Suprapubic skin (tissue), 4 donors: ENCODE data around the gene DPH5. TPM values are rescaled to one million over a fixed set of nuclear protein-coding genes. Genes with fewer than 3 reads are reported as not detected.

Experiments used
- DNase-seq, 2 donors: peaks; one replicate each; pipeline ENCODE4 v3.0.0-alpha.2; 2019; ENCODE audit warnings: low spot score in 2 of 2
- H3K27ac ChIP-seq: fragments of 200-600 bp; sonication (generic); one replicate; pipeline ENCODE4 v1.5.1; 2019
- H3K27me3 ChIP-seq: fragments of 200-600 bp; sonication (generic); one replicate; pipeline ENCODE4 v1.5.1; 2019
- H3K36me3 ChIP-seq: fragments of 200-600 bp; sonication (generic); one replicate; pipeline ENCODE4 v1.5.1; 2019
- H3K4me1 ChIP-seq: fragments of 200-600 bp; sonication (generic); one replicate; pipeline ENCODE4 v1.5.1; 2019
- H3K4me3 ChIP-seq: fragments of 200-600 bp; sonication (generic); one replicate; pipeline ENCODE4 v1.5.1; 2019; ENCODE audit warnings: mild to moderate bottlenecking
- H3K9me3 ChIP-seq: fragments of 200-600 bp; sonication (generic); one replicate; pipeline ENCODE4 v1.5.1; 2019
- CTCF ChIP-seq, 2 donors: fragments of 200-600 bp in 1 of 2; fragments of 450-650 bp in 1 of 2; sonication (generic) in 1 of 2; IDR thresholded peaks; one replicate each; pipeline ENCODE4 v1.5.1; 2016 to 2019; ENCODE audit warnings: antibody characterized with exemption in 2 of 2, mild to moderate bottlenecking in 1 of 2, moderate library complexity in 1 of 2
- EP300 ChIP-seq: sonication (generic); formaldehyde crosslinking; IDR thresholded peaks from one replicate; pipeline ENCODE4 v1.6.1; 2017; ENCODE audit warnings: antibody characterized with exemption
- POLR2A ChIP-seq, 2 donors: fragments of 450-650 bp; IDR thresholded peaks; one replicate each; pipeline ENCODE4 v1.6.1; 2017; ENCODE audit warnings: antibody characterized with exemption in 2 of 2, mild to moderate bottlenecking in 2 of 2, moderate library complexity in 2 of 2
- POLR2AphosphoS5 ChIP-seq, 3 donors: sonication (generic); formaldehyde crosslinking; IDR thresholded peaks; one replicate each; pipeline ENCODE4 v1.6.1; 2017; ENCODE audit warnings: antibody characterized with exemption in 3 of 3
- WGBS: methylation state at CpG from one replicate; pipeline ENCODE4 v1.1.5; 2018; 5-methylcytosine and 5-hydroxymethylcytosine counted together
- total RNA-seq, 4 donors: library from RNA; depleted of rRNA; stranded (reverse); fragments of >200 nt; gene quantifications; one replicate each; pipeline ENCODE4 v1.1.0, GENCODE V29; 2016

The DPH5 gene
- total RNA-seq, 4 donors from 2014 or later, result 15.8 to 29.8 (median 24.3) TPM

GRCh38 chr1:100972185-100972584, 53.4 kb downstream of the DPH5 start:
- WGBS, result 48% methylated on average over 1 of the region's 1 CpG
- Histone ChIP-seq H3K27ac (no peak overlapping the region), H3K4me3 (no peak overlapping the region), H3K4me1 (no peaks in the 10 kb centered on the region), H3K27me3 (no peaks in the 10 kb centered on the region), H3K9me3 (no peaks in the 10 kb centered on the region), H3K36me3 (peaks cover 36% of the 10 kb centered on the region)
- TF ChIP-seq CTCF (IDR thresholded peaks at IDR 0.05) (no peak), POLR2A (IDR thresholded peaks at IDR 0.05) (no peak), POLR2AphosphoS5 (IDR thresholded peaks at IDR 0.05) (no peak), EP300 (no peak)
- DNase-seq, result no peak

- Histone ChIP-seq H3K9me3 (no peaks in the 10 kb centered on the region), H3K27me3 (no peaks in the 10 kb centered on the region), H3K27ac (no peak overlapping the region), H3K4me1 (no peaks in the 10 kb centered on the region), H3K4me3 (no peak overlapping the region), H3K36me3 (peaks cover 42% of the 10 kb centered on the region)
- 100% methylated on average over 1 of the region's 1 CpG for WGBS
- TF ChIP-seq EP300 (no peak), CTCF (IDR thresholded peaks at IDR 0.05) (no peak), POLR2A (IDR thresholded peaks at IDR 0.05) (no peak), POLR2AphosphoS5 (IDR thresholded peaks at IDR 0.05) (no peak)
- no peak for DNase-seq
These were observed 54.6 kb downstream of the DPH5 start for GRCh38 chr1:100971021-100971420.

DNA sequence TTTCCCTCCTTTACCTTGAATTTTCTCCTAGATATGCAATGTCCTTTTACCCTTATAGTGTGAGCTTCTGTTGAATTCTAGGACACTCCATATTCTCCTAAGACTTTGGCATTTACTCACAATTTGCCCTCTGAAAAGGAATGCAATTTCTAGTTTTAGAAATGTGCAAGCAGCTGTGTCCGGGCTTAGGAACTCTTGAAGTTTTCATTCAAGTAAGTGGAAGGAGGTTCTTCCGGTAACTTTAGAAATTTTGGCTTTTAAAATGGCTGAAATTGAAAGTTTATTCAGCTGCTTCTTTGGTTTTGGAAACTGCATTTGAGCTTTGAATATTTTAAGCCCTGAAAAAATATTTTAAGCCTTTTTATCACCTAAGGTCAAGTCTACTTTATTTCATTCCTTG, 56.3 kb downstream of the DPH5 start:
- Histone ChIP-seq H3K27ac (no peak overlapping the region), H3K36me3 (peaks cover 37% of the 10 kb centered on the region)
- WGBS, result 89% methylated on average over 2 of the region's 2 CpGs

GRCh38 chr1:100968621-100969020, 57.0 kb downstream of the DPH5 start:
- WGBS, result 60% methylated on average over 1 of the region's 1 CpG
- H3K36me3 ChIP-seq, result peaks cover 38% of the 10 kb centered on the region
- TF ChIP-seq CTCF (IDR thresholded peaks at IDR 0.05) (no peak), POLR2AphosphoS5 (IDR thresholded peaks at IDR 0.05) (no peak), EP300 (no peak), POLR2A (IDR thresholded peaks at IDR 0.05) (no peak)
- no peaks in the 10 kb centered on the region for H3K9me3 ChIP-seq
- no peak overlapping the region for H3K27ac ChIP-seq
- H3K27me3 ChIP-seq, result no peaks in the 10 kb centered on the region
- H3K4me3 ChIP-seq, result no peak overlapping the region
- DNase-seq, result no peak
- no peaks in the 10 kb centered on the region for H3K4me1 ChIP-seq

More for the DNA sequence above, 56.3 kb downstream of the DPH5 start:
- no peak overlapping the region for H3K4me3 ChIP-seq
- no peaks in the 10 kb centered on the region for H3K4me1 ChIP-seq
- no peak for DNase-seq
- H3K27me3 ChIP-seq, result no peaks in the 10 kb centered on the region
- no peak for TF ChIP-seq EP300
- TF ChIP-seq CTCF (IDR thresholded peaks at IDR 0.05), result no peak
- no peak for TF ChIP-seq POLR2AphosphoS5 (IDR thresholded peaks at IDR 0.05)
- TF ChIP-seq POLR2A (IDR thresholded peaks at IDR 0.05), result no peak
- no peaks in the 10 kb centered on the region for H3K9me3 ChIP-seq

- H3K9me3 ChIP-seq, result no peaks in the 10 kb centered on the region
- peaks cover under 1% of the 10 kb centered on the region for H3K4me1 ChIP-seq
- WGBS, result 85% methylated on average over 1 of the region's 1 CpG
- TF ChIP-seq EP300, result no peak
- TF ChIP-seq POLR2AphosphoS5 (IDR thresholded peaks at IDR 0.05), result no peak
- TF ChIP-seq CTCF (IDR thresholded peaks at IDR 0.05), result no peak
- DNase-seq, result no peak
- peaks cover 8% of the 10 kb centered on the region for H3K36me3 ChIP-seq
- no peak overlapping the region for H3K4me3 ChIP-seq
- no peaks in the 10 kb centered on the region for H3K27me3 ChIP-seq
- H3K27ac ChIP-seq, result no peak overlapping the region
These were observed 65.5 kb downstream of the DPH5 start for GRCh38 chr1:100960098-100960497.
